ENCODE measurements around the gene AOPEP. TPM values are rescaled to one million over a fixed set of nuclear protein-coding genes. Genes with fewer than 3 reads are reported as not detected.

AOPEP gene
- total RNA-seq, 2 experiments from 2014 or later, result 8.9 to 9.5 TPM

- ATAC-seq (no peak), DNase-seq (no peak)
- Mint-ChIP-seq H3K9me3 (ENCODE audit: low read depth) (no peaks in the 10 kb centered on the region), H3K4me1 (no peaks in the 10 kb centered on the region), H3K27me3 (no peaks in the 10 kb centered on the region), H3K36me3 (ENCODE audit: low read depth) (peaks cover 2% of the 10 kb centered on the region), H3K27ac (no peak overlapping the region), H3K4me3 (no peak overlapping the region)
- ChIA-PET POLR2A (no interaction called here), CTCF (interaction anchor here (0.6 kb wide), 1 partner anchor 179 kb away, joined by 4 read pairs; no protein-coding TSS in a partner anchor)
- intact Hi-C loops (cut with DNase I, micrococcal nuclease), result no loop called here
Measured at GRCh38 chr9:94973451-94973941, 247.0 kb downstream of the AOPEP start.

- Mint-ChIP-seq H3K9me3 (ENCODE audit: low read depth) (no peaks in the 10 kb centered on the region), H3K27me3 (no peaks in the 10 kb centered on the region), H3K4me1 (no peaks in the 10 kb centered on the region), H3K36me3 (ENCODE audit: low read depth) (no peaks in the 10 kb centered on the region), H3K4me3 (no peak overlapping the region), H3K27ac (no peak overlapping the region)
- no peak for ATAC-seq
- POLR2A ChIA-PET, result interaction anchor here (0.5 to 0.6 kb wide), 2 partner anchors 74 to 113 kb away, joined by 3 to 5 read pairs; no protein-coding TSS in a partner anchor
- intact Hi-C loops (cut with DNase I, micrococcal nuclease), result no loop called here
- CTCF ChIA-PET, result interaction anchor here (0.6 kb wide), 1 partner anchor 179 kb away, joined by 4 read pairs; no protein-coding TSS in a partner anchor
- DNase-seq, result no peak
Measured at GRCh38 chr9:94974154-94974879, 247.8 kb downstream of the AOPEP start.

- no peaks in the 10 kb centered on the region for H3K36me3 Mint-ChIP-seq (ENCODE audit: low read depth)
- H3K4me3 Mint-ChIP-seq, result no peak overlapping the region
- DNase-seq (no peak), ATAC-seq (no peak)
- H3K4me1 Mint-ChIP-seq, result no peaks in the 10 kb centered on the region
- CTCF ChIA-PET, result no interaction called here
- POLR2A ChIA-PET, result no interaction called here
- H3K9me3 Mint-ChIP-seq (ENCODE audit: low read depth), result no peaks in the 10 kb centered on the region
- intact Hi-C loops (cut with DNase I, micrococcal nuclease), result no loop called here
- H3K27ac Mint-ChIP-seq, result no peak overlapping the region
- no peaks in the 10 kb centered on the region for H3K27me3 Mint-ChIP-seq
Measured at GRCh38 chr9:94975480-94975879, 249.0 kb downstream of the AOPEP start.

- no peak for DNase-seq
- intact Hi-C loops (cut with DNase I, micrococcal nuclease), result no loop called here
- ATAC-seq, result no peak
- no peaks in the 10 kb centered on the region for H3K27me3 Mint-ChIP-seq
- POLR2A ChIA-PET, result no interaction called here
- H3K36me3 Mint-ChIP-seq (ENCODE audit: low read depth), result no peaks in the 10 kb centered on the region
- no peak overlapping the region for H3K27ac Mint-ChIP-seq
- CTCF ChIA-PET, result interaction anchor here (1.3 kb wide), 1 partner anchor 155 kb away, joined by 3 read pairs; no protein-coding TSS in a partner anchor
- H3K4me3 Mint-ChIP-seq, result no peak overlapping the region
- H3K9me3 Mint-ChIP-seq (ENCODE audit: low read depth), result no peaks in the 10 kb centered on the region
- H3K4me1 Mint-ChIP-seq, result no peaks in the 10 kb centered on the region
Measured at GRCh38 chr9:94976077-94976476, 249.6 kb downstream of the AOPEP start.

GRCh38 chr9:94977416-94977815 is 250.9 kb downstream of the AOPEP start:
- Mint-ChIP-seq H3K4me3 (no peak overlapping the region), H3K27ac (no peak overlapping the region), H3K4me1 (peaks cover 3% of the 10 kb centered on the region), H3K36me3 (ENCODE audit: low read depth) (no peaks in the 10 kb centered on the region), H3K9me3 (ENCODE audit: low read depth) (no peaks in the 10 kb centered on the region), H3K27me3 (no peaks in the 10 kb centered on the region)
- ChIA-PET CTCF (interaction anchor here (1.3 kb wide), 1 partner anchor 154 kb away, joined by 3 read pairs; no protein-coding TSS in a partner anchor), POLR2A (no interaction called here)
- intact Hi-C loops (cut with DNase I, micrococcal nuclease), result no loop called here
- DNase-seq (no peak), ATAC-seq (no peak)

GRCh38 chr9:94979904-94980507 is 253.5 kb downstream of the AOPEP start:
- Mint-ChIP-seq H3K27ac (no peak overlapping the region), H3K36me3 (ENCODE audit: low read depth) (no peaks in the 10 kb centered on the region), H3K4me3 (no peak overlapping the region), H3K27me3 (no peaks in the 10 kb centered on the region), H3K4me1 (peaks cover 9% of the 10 kb centered on the region), H3K9me3 (ENCODE audit: low read depth) (no peaks in the 10 kb centered on the region)
- DNase-seq (no peak), ATAC-seq (no peak)
- POLR2A ChIA-PET, result no interaction called here
- intact Hi-C loops (cut with DNase I, micrococcal nuclease), result no loop called here
- CTCF ChIA-PET, result interaction anchor here (0.6 to 0.8 kb wide), 2 partner anchors 15 to 792 kb away, joined by 3 read pairs; no protein-coding TSS in a partner anchor

- intact Hi-C loops (cut with DNase I, micrococcal nuclease), result no loop called here
- Mint-ChIP-seq H3K9me3 (ENCODE audit: low read depth) (no peaks in the 10 kb centered on the region), H3K27me3 (no peaks in the 10 kb centered on the region), H3K36me3 (ENCODE audit: low read depth) (no peaks in the 10 kb centered on the region), H3K4me3 (no peak overlapping the region), H3K4me1 (peaks cover 9% of the 10 kb centered on the region), H3K27ac (no peak overlapping the region)
- CTCF ChIA-PET, result interaction anchor here (0.6 to 0.8 kb wide), 3 partner anchors 13 to 793 kb away, joined by 3 read pairs; no protein-coding TSS in a partner anchor
- POLR2A ChIA-PET, result no interaction called here
- DNase-seq, result no peak
- ATAC-seq, result no peak
Measured at GRCh38 chr9:94980947-94981722, 254.6 kb downstream of the AOPEP start.

- H3K4me3 Mint-ChIP-seq, result no peak overlapping the region
- intact Hi-C loops (cut with DNase I, micrococcal nuclease), result no loop called here
- H3K36me3 Mint-ChIP-seq (ENCODE audit: low read depth), result no peaks in the 10 kb centered on the region
- DNase-seq (no peak), ATAC-seq (no peak)
- CTCF ChIA-PET, result interaction anchor here (0.6 kb wide), 1 partner anchor 350 kb away, joined by 3 read pairs; no protein-coding TSS in a partner anchor
- no peak overlapping the region for H3K27ac Mint-ChIP-seq
- H3K4me1 Mint-ChIP-seq, result peaks cover 9% of the 10 kb centered on the region
- POLR2A ChIA-PET, result no interaction called here
- no peaks in the 10 kb centered on the region for H3K27me3 Mint-ChIP-seq
- no peaks in the 10 kb centered on the region for H3K9me3 Mint-ChIP-seq (ENCODE audit: low read depth)
Measured at GRCh38 chr9:94981723-94982090, 255.2 kb downstream of the AOPEP start.

- no peak overlapping the region for H3K4me3 Mint-ChIP-seq
- peak; percentile 30 for ATAC-seq
Measured at GRCh38 chr9:94982211-94982610, 255.7 kb downstream of the AOPEP start.

GRCh38 chr9:94983552-94983951 is 257.1 kb downstream of the AOPEP start:
- no peaks in the 10 kb centered on the region for H3K27me3 Mint-ChIP-seq
- no peaks in the 10 kb centered on the region for H3K9me3 Mint-ChIP-seq (ENCODE audit: low read depth)
- no peak for DNase-seq
- no peaks in the 10 kb centered on the region for H3K36me3 Mint-ChIP-seq (ENCODE audit: low read depth)
- CTCF ChIA-PET, result interaction anchor here (0.5 kb wide), 1 partner anchor 1535 kb away, joined by 3 read pairs; no protein-coding TSS in a partner anchor
- no peak overlapping the region for H3K27ac Mint-ChIP-seq
- intact Hi-C loops (cut with DNase I, micrococcal nuclease), result no loop called here
- peaks cover 9% of the 10 kb centered on the region for H3K4me1 Mint-ChIP-seq
- POLR2A ChIA-PET, result no interaction called here
- no peak overlapping the region for H3K4me3 Mint-ChIP-seq
- ATAC-seq, result no peak

More at GRCh38 chr9:94982211-94982610, 255.7 kb downstream of the AOPEP start:
- peak; percentile 11 for DNase-seq
- Mint-ChIP-seq H3K27ac (no peak overlapping the region), H3K4me1 (peaks cover 9% of the 10 kb centered on the region), H3K9me3 (ENCODE audit: low read depth) (no peaks in the 10 kb centered on the region), H3K36me3 (ENCODE audit: low read depth) (no peaks in the 10 kb centered on the region), H3K27me3 (no peaks in the 10 kb centered on the region)
- intact Hi-C loops (cut with DNase I, micrococcal nuclease), result no loop called here
- ChIA-PET CTCF (no interaction called here), POLR2A (no interaction called here)

- no peaks in the 10 kb centered on the region for H3K36me3 Mint-ChIP-seq (ENCODE audit: low read depth)
- CTCF ChIA-PET, result no interaction called here
- intact Hi-C loops (cut with DNase I, micrococcal nuclease), result no loop called here
Measured at GRCh38 chr9:94984891-94985476, 258.5 kb downstream of the AOPEP start.

More at GRCh38 chr9:94984891-94985476, 258.5 kb downstream of the AOPEP start:
- Mint-ChIP-seq H3K4me3 (no peak overlapping the region), H3K4me1 (peaks cover 9% of the 10 kb centered on the region), H3K9me3 (ENCODE audit: low read depth) (no peaks in the 10 kb centered on the region), H3K27ac (no peak overlapping the region), H3K27me3 (no peaks in the 10 kb centered on the region)
- ATAC-seq (no peak), DNase-seq (no peak)
- POLR2A ChIA-PET, result no interaction called here

All from activated CD4-positive, alpha-beta T cell treated with anti-CD3 and anti-CD28 coated beads for 36 hours (primary cell).